GM21529 (cell line): ENCODE data around the gene KATNA1.
"Not testable (repeated sequence)": the region's sequence is repeated elsewhere in the genome, so short reads cannot be mapped to it uniquely, and the experiment has no call there.

ENCODE experiments used
- ATAC-seq: cut with Tn5 transposase; IDR thresholded peaks from one replicate; pipeline ENCODE4 v1.9.1; 2021; ENCODE audit not compliant: unreplicated experiment

The KATNA1 gene

DNA sequence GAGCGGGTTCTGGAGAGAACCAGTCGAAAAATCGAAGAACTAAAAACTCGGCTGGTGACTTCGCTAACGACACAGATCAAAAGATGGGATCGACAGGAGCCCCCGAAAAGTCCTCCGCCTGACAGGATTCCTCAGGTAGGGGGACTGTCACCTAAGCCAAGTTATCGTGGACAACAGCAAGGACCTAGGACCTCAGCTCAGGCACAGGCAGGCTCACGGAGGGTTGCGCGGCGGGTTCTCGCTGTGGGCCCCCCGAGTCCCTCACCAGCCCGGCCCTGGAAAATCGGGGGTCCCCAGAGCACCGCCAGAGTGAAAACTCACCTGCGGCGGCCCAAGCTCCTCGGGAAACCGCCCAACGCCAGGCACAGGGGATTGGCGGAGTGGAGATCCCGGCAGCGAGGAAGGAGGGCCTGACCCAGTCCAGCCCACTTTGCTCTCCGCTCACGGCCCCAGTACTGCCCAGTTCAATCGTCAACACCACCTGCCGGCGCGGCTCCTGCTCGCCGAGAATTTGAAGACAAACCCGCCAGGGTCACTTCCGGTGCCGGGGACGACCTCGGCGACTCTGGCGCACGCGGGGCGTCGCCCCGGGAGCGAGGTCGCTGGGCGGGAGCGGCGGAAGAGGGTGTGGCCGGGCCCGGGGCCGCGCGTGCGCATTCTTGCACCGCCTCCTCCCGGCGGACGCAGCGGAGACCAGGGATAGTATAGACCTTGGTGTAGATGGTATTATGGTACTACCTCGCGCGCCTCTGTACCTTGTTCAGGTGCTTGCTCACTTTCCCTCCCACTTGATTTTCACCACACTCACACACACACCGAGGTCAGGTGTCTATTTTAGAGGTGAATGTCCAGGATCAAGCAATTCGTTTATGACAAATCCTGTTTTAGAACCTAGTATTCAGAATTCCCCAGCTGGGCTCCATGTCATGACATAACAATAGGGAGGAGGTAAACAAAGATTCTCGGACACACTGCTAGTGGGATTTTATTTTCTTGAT, at the start of gene KATNA1:
Gene KATNA1 (minus strand): TSS at position 567 of the 998 bp plus-strand sequence. CDS start 10,167 bp downstream, outside the sequence.
- ATAC-seq, result peak; percentile 90

- no peak for ATAC-seq
Observed at GRCh38 chr6:149698175-149698574, 49.7 kb upstream of the KATNA1 start.

DNA sequence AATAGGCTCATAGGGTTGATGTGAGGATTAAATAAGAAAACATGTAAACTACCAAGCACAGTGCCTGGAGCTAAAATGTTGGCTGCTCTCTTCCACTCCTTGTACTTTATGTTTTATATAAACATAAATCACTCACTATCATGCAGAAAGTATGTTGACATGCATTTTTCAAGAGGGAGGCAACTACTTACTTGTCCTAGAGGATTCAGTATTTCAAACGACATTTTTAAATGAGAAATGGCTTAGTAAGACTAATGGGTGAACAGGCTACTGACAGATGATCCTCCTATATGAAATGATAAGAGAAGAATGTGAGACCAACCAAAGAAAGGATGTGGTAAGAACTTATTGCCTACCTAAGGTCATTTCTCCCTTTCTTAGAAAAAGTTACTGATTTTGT, 48.4 kb upstream of the KATNA1 start:
- no peak for ATAC-seq

- ATAC-seq, result no peak
Observed at GRCh38 chr6:149694921-149695320, 46.4 kb upstream of the KATNA1 start.

DNA sequence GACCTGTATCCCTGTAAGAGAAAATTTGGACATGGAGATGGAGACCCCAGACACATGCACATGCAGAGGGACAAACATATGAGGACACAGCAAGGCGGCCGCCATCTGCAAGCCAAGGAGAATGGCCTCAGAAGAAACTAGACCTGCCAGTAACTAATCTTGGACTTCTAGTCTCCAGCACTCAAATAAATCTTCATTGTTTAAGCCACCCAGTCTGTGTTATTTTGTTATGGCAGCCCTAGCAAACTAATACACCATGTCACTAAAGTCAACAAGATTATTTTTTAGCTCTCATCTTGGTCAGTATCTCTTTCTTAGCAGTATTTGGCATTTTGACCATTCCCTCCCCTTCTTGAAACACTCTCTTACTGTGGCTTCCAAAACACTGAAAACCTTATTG, 42.7 kb upstream of the KATNA1 start:
- no peak for ATAC-seq

- no peak for ATAC-seq
Observed at GRCh38 chr6:149686230-149686629, 37.7 kb upstream of the KATNA1 start.

DNA sequence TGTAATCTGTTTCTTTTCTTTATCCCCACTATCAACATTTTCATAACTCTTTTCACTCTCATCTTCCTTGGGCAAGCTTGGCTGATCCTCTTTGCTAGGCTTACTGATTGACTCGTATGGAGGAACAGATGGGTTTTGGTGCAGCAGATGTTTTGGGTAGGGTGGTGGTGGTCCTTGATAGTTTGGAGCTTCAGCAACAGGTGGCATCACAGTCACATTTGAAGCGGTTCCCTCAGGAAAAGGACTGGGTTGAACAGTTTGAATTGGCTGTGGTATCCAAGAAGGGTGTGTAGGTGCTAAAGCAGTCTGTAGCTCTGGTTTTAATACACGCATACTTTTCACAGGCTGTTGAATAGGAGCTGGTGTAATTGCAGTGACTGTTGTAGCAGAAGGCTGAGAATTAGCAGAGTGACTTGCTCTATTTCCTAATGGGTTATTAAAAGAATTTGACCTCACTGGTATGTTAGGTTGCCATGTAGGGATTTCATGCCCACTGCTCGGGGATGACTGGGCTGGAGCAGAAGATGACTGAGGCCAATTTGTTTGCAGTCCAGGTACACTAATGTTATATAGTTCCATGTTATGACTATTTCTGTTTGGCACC, 34.8 kb upstream of the KATNA1 start:
- ATAC-seq, result no peak

- not testable (repeated sequence) for ATAC-seq
Observed at GRCh38 chr6:149681845-149682244, 33.3 kb upstream of the KATNA1 start.

DNA sequence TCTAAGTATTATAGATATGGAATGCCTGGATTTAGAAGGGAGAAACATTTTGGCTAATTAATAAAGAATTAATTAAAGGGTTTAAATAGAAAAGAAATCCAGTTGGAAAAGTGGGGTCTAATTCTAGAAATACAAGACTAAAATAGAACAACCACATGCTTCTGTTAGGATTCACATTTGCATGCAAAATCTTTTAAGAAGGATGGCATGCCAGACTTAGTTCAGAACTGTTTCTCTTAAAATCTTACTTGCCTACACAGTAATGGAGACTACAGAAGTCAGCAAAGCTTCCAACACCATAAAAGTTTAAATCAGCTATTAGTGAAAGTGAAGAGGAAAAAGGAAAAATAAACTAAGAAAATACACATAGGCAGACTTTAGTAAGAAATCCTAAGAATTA, 32.7 kb upstream of the KATNA1 start:
- ATAC-seq, result no peak

- ATAC-seq, result no peak
Observed at GRCh38 chr6:149680503-149680902, 32.0 kb upstream of the KATNA1 start.

DNA sequence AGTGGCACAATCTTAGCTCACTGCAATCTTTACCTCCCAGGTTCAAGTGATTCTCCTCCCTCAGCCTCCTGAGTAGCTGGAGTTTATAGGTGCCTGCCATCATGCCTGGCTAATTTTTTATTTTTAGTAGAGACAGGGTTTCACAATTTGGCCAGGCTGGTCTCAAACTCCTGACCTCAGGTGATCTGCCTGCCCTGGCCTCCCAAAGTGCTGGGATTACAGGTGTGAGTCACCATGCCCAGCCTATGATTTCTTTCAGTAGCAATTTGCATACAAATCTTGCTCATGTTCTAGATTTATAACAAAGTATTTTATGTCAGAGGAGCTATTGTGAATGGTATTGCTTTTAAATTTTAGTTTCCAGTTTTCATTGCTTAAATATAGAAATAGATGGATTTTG, 23.8 kb upstream of the KATNA1 start:
- ATAC-seq, result not testable (repeated sequence)

GRCh38 chr6:149660028-149660427, 11.5 kb upstream of the KATNA1 start:
- ATAC-seq, result no peak

DNA sequence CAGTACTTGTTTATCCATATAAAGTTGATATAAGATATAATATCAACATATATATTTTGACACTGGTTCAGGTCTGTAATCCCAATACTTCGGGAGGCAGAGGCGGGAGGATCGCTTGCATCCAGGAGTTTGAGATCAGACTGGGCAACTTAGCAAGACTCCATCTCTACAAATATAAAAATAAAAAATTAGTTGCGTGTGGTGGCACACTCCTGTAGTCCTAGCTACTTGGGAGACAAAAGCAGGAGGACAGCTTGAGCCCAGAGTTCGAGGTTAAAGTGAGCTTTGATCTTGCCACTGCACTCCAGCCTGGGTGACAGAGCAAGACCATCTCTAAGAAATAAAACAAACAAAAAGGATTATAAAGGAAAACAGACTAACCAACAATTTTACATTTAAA, 8.9 kb upstream of the KATNA1 start:
- ATAC-seq, result no peak

- ATAC-seq, result no peak
Observed at GRCh38 chr6:149651056-149651455, 2.5 kb upstream of the KATNA1 start.

DNA sequence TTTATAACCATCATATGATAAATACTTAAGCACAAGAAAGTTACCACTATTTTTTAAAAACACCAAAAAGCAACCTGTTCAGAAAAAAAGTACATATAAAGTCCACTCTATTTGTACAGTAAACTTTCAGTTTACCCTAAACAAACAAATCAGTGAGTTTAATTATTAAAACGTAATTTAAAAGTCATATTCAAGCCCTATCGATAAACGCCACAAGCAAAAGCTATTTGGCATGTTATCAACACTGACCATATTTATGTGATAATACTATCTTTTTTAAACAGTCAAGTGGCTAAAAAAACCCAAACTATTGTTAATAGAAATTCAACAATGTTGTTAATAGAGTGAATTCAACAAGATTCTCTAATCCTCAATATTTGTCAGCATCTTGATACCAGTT, 1.9 kb downstream of the KATNA1 start:
- ATAC-seq, result no peak

DNA sequence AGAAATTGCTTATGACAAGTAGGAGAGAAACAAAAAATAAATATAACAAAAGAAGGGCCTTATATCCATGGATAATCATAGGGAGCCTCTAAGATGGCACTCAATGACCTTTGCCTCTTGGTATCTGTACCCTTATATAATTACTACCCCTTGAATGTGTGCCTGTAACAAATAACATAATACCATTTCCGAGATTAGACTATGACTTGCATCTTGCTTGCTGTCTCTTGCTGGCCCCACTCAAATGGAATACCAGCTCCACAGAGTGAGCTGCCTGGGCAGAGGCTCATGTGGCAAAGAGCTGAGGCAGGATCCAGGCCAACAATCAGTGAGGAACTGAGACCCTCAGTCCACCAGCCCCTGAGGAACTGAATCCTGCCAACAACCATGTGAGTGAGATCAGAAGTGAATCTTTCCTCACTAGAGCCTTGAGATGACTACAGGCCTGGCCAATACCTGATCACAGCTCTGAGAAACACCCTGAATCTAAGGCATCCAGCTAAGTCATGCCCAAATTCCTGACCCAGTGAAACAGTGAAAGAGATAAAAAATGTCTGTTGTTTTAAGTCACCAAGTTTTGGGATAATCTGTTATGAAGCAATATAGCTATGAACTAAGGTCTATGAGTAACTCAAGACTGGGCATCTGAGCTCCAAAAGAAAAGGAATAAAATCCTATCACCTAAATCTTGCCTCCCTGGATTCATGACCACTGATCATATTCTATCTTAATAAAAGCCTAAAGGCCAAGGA, 5.5 kb downstream of the KATNA1 start:
- ATAC-seq, result peak; percentile 46

DNA sequence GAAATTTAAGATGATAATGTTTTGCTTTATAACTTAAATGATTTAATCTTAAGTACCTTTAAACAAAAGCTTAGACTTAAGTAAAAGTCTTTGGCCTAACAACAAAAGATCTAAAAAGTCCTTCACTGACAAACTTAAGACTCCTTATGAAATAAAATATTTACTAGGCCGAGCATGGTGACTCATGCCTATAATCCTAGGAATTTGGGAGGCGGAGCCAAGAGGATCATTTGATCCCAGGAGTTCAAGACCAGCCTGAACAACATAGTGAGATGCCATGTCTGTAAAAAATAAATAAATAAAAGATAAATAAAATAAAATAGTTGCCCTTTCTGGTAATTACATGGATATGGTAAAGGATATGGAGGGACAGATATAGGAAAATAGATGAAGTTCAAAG, 12.4 kb downstream of the KATNA1 start:
- no peak for ATAC-seq

GRCh38 chr6:149634315-149634714, 14.2 kb downstream of the KATNA1 start:
- ATAC-seq, result no peak

DNA sequence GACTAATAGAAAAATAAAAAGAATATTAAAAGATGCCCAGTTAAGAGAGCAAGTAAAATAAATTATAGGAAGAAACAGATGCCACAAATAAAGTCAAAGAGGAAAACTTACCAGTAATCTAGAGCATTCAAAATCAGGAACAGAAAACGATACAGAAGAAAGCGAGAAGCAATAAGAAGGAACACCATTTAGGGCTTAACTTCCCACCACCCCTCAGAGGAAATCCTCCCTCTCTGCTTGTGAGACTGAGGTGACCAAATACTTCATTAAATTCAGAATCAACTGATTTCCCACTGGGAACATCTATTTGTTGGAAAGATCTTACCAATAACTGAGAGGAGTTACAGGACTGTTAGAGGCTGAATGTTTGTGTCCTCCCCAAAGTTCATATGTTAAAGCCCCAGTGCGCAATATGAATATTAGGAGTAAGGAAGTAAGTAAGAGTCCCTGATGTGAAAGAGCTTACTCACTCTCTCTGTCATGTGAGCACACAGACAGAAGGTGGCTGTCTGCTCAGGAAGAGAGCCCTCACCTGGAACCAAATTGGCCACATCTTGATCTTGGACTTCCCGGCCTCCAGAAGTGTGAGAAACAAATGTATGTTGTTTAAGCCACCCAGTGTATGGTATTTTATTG, 19.5 kb downstream of the KATNA1 start:
- ATAC-seq, result peak; percentile 93

DNA sequence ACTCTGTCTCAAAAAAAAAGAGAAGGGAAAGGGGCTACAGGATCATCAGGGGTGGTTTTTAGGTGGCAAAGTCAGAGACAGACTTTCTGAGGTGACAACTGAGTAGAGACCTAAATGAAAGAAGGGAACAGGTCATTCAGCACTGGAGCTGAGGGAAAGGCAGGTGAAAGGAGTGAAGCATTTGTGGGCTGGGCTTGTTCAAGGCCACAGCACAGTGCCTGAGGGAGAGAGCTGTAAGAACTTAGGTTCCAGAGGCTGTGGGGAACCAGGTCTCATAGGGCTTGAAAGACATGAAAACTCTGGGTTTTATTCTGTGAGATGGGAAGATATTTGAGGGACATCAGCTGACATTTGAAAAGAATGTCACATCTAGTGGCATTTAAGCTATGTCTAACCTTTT, 20.8 kb downstream of the KATNA1 start:
- no peak for ATAC-seq

- ATAC-seq, result no peak
Observed at GRCh38 chr6:149615805-149616204, 32.7 kb downstream of the KATNA1 start.
